Measurements from ENCODE around the gene LCOR.

LCOR gene

DNA sequence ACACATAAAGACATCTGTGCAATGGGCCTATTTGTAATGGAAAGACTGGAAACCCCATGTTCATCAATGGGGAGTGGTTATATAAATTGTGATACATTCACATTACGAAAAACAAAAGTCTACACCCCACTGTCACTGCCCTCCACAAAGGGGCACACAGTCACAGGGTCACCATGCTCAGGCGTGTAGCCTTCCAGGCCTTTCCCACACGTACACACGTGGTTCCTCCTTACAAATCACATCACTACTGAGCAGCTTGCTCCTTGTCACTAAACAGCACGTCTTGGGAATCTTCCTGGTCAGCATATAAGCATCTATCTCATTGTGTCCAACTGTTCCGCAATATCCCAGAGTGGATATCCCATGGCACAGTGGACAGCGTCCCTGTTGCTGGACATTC, 190.5 kb downstream of the LCOR start:
- H3K36me3 ChIP-seq (ENCODE audit: control insufficient read depth, insufficient read depth, low read length): no peaks in the 10 kb centered on the region
- WGBS, 2 experiments (ENCODE audit: insufficient coverage in 2 of 2): 90 to 96% methylated on average over 6 of the region's 7 CpGs
- H3K4me3 ChIP-seq (ENCODE audit: extremely low read depth, insufficient read depth, low read length, poor library complexity, severe bottlenecking): no peak overlapping the region
- no peak overlapping the region for H3K27ac ChIP-seq (ENCODE audit: low read depth, low read length, severe bottlenecking)
- H3K9me3 ChIP-seq (ENCODE audit: control insufficient read depth, low read length): no peaks in the 10 kb centered on the region
- H3K4me1 ChIP-seq (ENCODE audit: control insufficient read depth, insufficient read depth, low read length, poor library complexity, severe bottlenecking): peaks cover 11% of the 10 kb centered on the region

DNA sequence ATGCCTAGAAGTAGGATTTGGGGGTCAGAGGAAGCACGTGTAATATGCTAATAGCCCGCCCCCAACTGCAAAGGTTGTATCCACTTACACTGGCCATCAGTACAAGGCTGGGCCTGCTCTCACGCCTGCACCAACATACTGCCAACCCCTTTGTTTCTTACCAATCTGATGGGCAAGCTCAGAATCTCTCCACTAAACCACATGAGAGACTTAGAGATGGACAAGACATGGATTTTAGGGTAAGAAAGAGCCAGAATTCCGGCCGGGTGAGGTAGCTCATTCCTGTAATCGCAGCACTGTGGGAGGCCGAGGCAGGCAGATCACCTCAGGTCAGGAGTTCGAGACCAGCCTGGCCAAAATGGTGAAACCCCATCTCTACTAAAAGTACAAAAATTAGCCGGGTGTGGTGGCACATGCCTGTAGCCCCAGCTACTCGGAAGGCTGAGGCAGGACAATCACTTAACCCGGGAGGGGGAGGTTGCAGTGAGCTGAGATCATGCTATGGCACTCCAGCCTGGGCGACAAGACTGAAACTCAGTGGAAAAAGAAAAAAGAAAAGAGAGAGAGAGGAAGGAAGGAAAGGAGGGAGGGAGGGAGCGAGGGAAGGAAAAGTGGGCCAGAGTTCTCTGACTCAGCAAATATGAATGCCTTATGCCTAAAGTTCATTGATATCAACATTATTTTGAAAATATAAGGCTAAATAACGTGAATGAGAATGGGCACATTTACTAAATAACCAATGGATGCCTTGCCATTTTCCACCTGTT, 191.5 kb downstream of the LCOR start:
- Histone ChIP-seq H3K9me3 (ENCODE audit: control insufficient read depth, low read length) (no peaks in the 10 kb centered on the region), H3K27ac (ENCODE audit: low read depth, low read length, severe bottlenecking) (no peak overlapping the region), H3K4me1 (ENCODE audit: control insufficient read depth, insufficient read depth, low read length, poor library complexity, severe bottlenecking) (peaks cover 11% of the 10 kb centered on the region), H3K36me3 (ENCODE audit: control insufficient read depth, insufficient read depth, low read length) (no peaks in the 10 kb centered on the region), H3K4me3 (ENCODE audit: extremely low read depth, insufficient read depth, low read length, poor library complexity, severe bottlenecking) (no peak overlapping the region)
- 90% methylated on average over 8 to 12 of the region's 14 CpGs for WGBS, 2 experiments (ENCODE audit: insufficient coverage in 2 of 2)

DNA sequence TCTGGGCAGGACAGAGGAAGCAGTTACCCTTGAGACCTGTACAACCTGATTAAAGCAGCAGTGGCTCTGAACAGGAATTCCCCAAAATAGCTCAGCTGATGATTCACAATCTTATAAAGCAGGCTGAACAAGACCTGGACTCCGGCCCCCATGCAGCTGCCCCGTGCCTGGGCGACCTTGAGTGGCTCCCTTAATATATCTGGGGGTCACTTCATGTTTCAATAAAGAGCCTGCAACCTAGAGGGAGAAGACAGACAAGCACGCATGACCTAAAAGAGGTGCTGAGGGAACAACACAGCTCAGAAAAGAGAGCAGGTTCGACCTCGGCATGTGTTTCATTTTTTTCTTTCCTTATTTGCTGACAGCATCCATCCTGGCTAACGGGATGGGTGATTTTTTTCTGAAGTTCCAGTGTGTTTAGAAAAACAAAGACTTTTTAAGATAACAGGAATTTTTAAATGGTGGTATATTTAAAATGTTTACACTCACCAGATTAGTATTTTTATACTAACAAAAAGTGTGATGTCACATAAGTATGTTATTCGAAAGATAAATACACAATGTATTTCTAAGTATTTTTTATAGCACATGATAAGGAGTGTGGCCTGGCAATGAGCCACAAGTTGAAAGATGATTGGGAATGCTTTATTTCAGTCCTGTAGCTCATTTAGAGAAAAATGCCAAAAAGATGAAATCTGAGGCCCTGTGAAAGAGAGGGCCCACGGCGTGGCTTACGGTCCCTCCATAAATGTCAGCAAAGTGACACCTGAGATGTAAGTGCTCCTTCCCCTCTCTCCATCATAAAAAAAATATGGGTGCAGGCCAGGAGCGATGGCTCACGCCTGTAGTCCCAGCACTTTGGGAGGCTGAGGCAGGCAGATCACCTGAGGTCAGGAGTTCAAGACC, 192.3 kb downstream of the LCOR start:
- H3K4me1 ChIP-seq (ENCODE audit: control insufficient read depth, insufficient read depth, low read length, poor library complexity, severe bottlenecking): peaks cover 11% of the 10 kb centered on the region
- H3K9me3 ChIP-seq (ENCODE audit: control insufficient read depth, low read length): no peaks in the 10 kb centered on the region
- H3K4me3 ChIP-seq (ENCODE audit: extremely low read depth, insufficient read depth, low read length, poor library complexity, severe bottlenecking): no peak overlapping the region
- 94 to 96% methylated on average over 6 to 10 of the region's 13 CpGs for WGBS, 2 experiments (ENCODE audit: insufficient coverage in 2 of 2)
- no peak overlapping the region for H3K27ac ChIP-seq (ENCODE audit: low read depth, low read length, severe bottlenecking)
- no peaks in the 10 kb centered on the region for H3K36me3 ChIP-seq (ENCODE audit: control insufficient read depth, insufficient read depth, low read length)

DNA sequence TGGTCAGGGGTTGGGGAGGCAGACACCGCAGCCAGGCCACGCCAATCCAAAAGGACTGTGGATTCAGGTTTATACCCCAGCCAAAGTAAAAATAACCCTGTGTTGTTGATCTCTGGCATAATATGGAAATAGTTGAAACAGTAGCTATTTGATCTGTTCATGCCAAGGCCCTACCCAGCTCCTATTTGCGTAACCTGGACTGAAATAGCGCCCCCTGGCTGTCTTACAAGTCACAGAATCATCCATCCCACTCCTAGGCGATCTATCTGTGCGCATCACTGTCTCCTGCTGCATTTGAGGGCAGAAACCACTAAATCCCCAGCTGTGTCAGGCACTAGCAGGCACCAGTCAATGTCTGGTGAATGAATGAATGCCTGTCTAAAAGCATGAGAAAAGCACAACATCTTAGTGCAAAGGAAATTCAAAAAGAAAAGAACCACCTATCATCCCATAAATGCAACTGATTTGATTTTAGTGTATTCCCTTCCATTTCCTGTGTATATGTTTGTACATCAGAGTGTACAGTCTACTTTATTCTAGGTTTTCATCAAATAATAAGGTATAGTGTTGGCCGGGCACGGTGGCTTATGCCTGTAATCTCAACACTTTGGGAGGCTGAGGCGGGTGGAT, 193.6 kb downstream of the LCOR start:
- Histone ChIP-seq H3K9me3 (ENCODE audit: control insufficient read depth, low read length) (no peaks in the 10 kb centered on the region), H3K4me1 (ENCODE audit: control insufficient read depth, insufficient read depth, low read length, poor library complexity, severe bottlenecking) (peaks cover 6% of the 10 kb centered on the region), H3K36me3 (ENCODE audit: control insufficient read depth, insufficient read depth, low read length) (no peaks in the 10 kb centered on the region), H3K27ac (ENCODE audit: low read depth, low read length, severe bottlenecking) (no peak overlapping the region), H3K4me3 (ENCODE audit: extremely low read depth, insufficient read depth, low read length, poor library complexity, severe bottlenecking) (no peak overlapping the region)
- 33 to 40% methylated on average over 1 of the region's 9 CpGs for WGBS, 2 experiments (ENCODE audit: insufficient coverage in 2 of 2)

DNA sequence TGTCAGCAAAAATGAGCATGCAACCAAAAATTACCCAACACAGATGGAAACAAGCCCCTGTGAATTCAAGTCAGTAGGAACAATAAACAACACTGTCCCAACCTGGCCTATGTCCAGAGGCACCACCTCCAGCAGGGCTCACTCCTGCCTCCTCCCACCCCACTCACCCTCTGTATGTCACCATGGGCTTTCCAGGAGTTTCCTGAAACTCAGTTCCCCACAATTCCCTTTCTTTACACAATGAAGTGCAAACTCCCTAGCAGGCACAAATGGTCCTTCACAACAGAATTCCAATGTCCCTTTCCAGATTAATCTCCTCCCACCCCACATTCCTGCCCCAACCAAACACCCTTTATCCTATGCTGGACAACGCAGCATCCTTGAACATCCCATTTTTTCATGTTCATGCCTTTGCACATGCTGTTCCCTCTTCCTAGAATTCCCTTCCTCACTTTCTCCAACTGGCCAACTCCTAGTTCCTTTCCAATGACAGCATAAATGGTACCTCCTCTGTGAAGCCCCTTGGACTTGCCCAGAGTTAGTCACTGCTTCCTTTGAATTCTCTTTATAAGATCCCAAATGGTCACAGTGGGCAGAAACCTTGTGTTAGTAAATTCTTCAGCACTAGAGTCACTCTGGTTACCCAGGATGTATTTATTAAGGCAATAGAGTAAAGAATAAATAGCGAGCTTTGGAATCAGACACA, 196.2 kb downstream of the LCOR start:
- Histone ChIP-seq H3K9me3 (ENCODE audit: control insufficient read depth, low read length) (no peaks in the 10 kb centered on the region), H3K36me3 (ENCODE audit: control insufficient read depth, insufficient read depth, low read length) (no peaks in the 10 kb centered on the region), H3K4me3 (ENCODE audit: extremely low read depth, insufficient read depth, low read length, poor library complexity, severe bottlenecking) (no peak overlapping the region), H3K27ac (ENCODE audit: low read depth, low read length, severe bottlenecking) (no peak overlapping the region), H3K4me1 (ENCODE audit: control insufficient read depth, insufficient read depth, low read length, poor library complexity, severe bottlenecking) (peaks cover 4% of the 10 kb centered on the region)
- WGBS, 2 experiments (ENCODE audit: insufficient coverage in 2 of 2): 83 to 94% methylated on average over 1 of the region's 2 CpGs

DNA sequence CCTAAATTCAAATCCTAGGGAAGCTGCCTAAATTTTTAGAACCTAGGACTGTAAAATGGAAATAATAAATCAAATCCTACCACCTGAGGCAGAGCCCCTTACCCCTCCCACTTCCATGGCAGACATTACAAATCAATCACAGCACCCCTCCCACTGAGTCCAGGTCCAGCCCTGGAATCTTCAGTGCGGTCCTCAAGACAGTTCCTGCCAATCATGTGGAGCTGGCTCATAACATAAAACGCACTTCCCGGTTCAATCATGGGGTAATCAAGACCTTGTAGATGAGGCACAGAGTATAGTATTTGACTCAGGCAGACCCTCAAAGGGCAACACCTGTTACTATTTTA, 196.7 kb downstream of the LCOR start:
- H3K4me1 ChIP-seq (ENCODE audit: control insufficient read depth, insufficient read depth, low read length, poor library complexity, severe bottlenecking): no peaks in the 10 kb centered on the region

DNA sequence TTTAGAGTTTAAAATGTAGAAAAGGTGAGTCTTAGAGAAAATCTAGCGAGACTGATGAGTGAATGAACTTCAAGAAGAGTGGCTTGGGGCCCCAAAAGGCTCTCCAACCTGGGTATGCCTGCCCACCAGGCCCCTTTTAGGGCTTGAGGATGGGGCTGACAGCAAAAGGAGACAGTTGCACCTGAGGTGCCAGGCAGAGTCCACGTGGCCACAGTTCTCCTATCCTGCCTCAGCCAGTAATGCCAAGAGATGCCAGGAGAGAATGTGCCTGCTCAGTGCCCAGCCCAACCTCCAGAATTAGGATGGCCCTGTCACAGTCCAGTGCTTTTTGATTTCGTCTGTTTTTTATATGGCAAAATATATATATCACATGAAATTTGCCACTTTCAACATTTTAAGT, 197.2 kb downstream of the LCOR start:
- Histone ChIP-seq H3K4me3 (ENCODE audit: extremely low read depth, insufficient read depth, low read length, poor library complexity, severe bottlenecking) (no peak overlapping the region), H3K4me1 (ENCODE audit: control insufficient read depth, insufficient read depth, low read length, poor library complexity, severe bottlenecking) (no peaks in the 10 kb centered on the region), H3K36me3 (ENCODE audit: control insufficient read depth, insufficient read depth, low read length) (no peaks in the 10 kb centered on the region), H3K9me3 (ENCODE audit: control insufficient read depth, low read length) (no peaks in the 10 kb centered on the region), H3K27ac (ENCODE audit: low read depth, low read length, severe bottlenecking) (no peak overlapping the region)
- 89 to 90% methylated on average over 2 of the region's 3 CpGs for WGBS, 2 experiments (ENCODE audit: insufficient coverage in 2 of 2)

More for the DNA sequence above, 196.7 kb downstream of the LCOR start:
- H3K9me3 ChIP-seq (ENCODE audit: control insufficient read depth, low read length): no peaks in the 10 kb centered on the region
- 88 to 100% methylated on average over 3 of the region's 3 CpGs for WGBS, 2 experiments (ENCODE audit: insufficient coverage in 2 of 2)
- H3K4me3 ChIP-seq (ENCODE audit: extremely low read depth, insufficient read depth, low read length, poor library complexity, severe bottlenecking): no peak overlapping the region
- no peaks in the 10 kb centered on the region for H3K36me3 ChIP-seq (ENCODE audit: control insufficient read depth, insufficient read depth, low read length)
- no peak overlapping the region for H3K27ac ChIP-seq (ENCODE audit: low read depth, low read length, severe bottlenecking)

DNA sequence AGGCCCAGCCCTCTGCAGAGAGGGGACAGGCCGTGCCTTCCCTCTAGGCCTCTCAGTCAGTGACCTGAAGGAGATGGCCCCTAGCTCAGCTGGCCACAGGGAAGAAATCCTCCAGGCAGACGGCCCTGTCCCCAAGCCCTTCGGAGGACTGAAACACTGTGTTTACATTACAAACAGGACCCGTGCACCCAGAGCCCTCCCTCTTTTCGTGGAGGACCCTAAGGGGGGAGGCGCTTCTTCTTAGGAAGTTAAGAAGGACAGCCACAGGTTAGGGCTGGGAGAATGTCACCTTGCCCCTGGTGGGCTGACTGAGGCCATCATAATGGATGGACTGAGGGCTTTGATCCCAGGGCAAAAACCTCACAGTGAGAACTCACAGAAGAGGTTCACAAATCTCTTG, 198.8 kb downstream of the LCOR start:
- peaks cover 3% of the 10 kb centered on the region for H3K4me1 ChIP-seq (ENCODE audit: control insufficient read depth, insufficient read depth, low read length, poor library complexity, severe bottlenecking)
- H3K9me3 ChIP-seq (ENCODE audit: control insufficient read depth, low read length): no peaks in the 10 kb centered on the region
- 49 to 56% methylated on average over 1 to 3 of the region's 6 CpGs for WGBS, 2 experiments (ENCODE audit: insufficient coverage in 2 of 2)
- H3K4me3 ChIP-seq (ENCODE audit: extremely low read depth, insufficient read depth, low read length, poor library complexity, severe bottlenecking): no peak overlapping the region
- no peaks in the 10 kb centered on the region for H3K36me3 ChIP-seq (ENCODE audit: control insufficient read depth, insufficient read depth, low read length)
- no peak overlapping the region for H3K27ac ChIP-seq (ENCODE audit: low read depth, low read length, severe bottlenecking)

DNA sequence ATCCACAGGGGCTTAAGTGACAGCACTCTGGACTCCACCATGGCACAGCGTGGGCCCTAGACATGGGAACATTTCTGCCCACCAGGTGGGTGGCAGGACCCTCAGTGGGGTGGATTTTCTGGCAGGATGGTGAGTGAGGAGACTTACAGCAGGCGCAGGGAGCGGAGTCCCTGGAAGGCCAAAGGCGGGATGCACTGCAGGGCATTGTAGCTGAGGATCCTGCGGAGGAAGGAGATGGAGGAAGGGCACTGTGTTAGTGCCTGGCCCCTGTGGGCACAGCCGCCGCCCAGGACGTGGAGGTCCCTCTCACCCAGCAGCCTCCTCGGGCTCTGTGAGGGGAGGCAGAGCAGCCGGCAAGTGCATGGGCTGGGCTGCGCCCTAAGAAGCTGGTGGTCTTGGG, 199.4 kb downstream of the LCOR start:
- 83 to 92% methylated on average over 7 to 11 of the region's 11 CpGs for WGBS, 2 experiments (ENCODE audit: insufficient coverage in 2 of 2)
- H3K27ac ChIP-seq (ENCODE audit: low read depth, low read length, severe bottlenecking): no peak overlapping the region
- H3K36me3 ChIP-seq (ENCODE audit: control insufficient read depth, insufficient read depth, low read length): no peaks in the 10 kb centered on the region
- no peak overlapping the region for H3K4me3 ChIP-seq (ENCODE audit: extremely low read depth, insufficient read depth, low read length, poor library complexity, severe bottlenecking)
- H3K4me1 ChIP-seq (ENCODE audit: control insufficient read depth, insufficient read depth, low read length, poor library complexity, severe bottlenecking): peaks cover 3% of the 10 kb centered on the region
- no peaks in the 10 kb centered on the region for H3K9me3 ChIP-seq (ENCODE audit: control insufficient read depth, low read length)

DNA sequence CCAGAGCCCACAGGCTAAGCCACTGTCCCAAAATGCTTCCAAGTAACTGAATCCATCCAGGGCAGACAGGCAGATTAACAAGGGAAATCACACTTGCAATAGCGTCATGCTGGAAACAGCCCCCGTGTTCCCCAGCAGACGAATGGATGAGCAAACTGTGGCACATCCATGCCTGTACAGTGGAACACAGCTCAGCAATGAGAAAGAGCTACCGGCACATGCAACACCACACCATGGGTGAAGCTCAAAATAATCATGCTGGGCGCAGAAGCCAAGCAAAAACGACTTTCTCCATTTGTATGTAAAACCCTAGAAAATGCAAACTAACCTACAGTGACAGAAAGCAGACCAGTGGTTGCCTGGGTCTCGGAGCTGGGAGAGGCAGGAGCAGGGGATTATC, 200.5 kb downstream of the LCOR start:
- Histone ChIP-seq H3K4me3 (ENCODE audit: extremely low read depth, insufficient read depth, low read length, poor library complexity, severe bottlenecking) (no peak overlapping the region), H3K4me1 (ENCODE audit: control insufficient read depth, insufficient read depth, low read length, poor library complexity, severe bottlenecking) (peaks cover 4% of the 10 kb centered on the region), H3K27ac (ENCODE audit: low read depth, low read length, severe bottlenecking) (no peak overlapping the region), H3K36me3 (ENCODE audit: control insufficient read depth, insufficient read depth, low read length) (no peaks in the 10 kb centered on the region), H3K9me3 (ENCODE audit: control insufficient read depth, low read length) (no peaks in the 10 kb centered on the region)
- WGBS, 2 experiments (ENCODE audit: insufficient coverage in 2 of 2): 30 to 51% methylated on average over 4 to 5 of the region's 7 CpGs

Measured in mesodermal cell (in vitro differentiated cells).